ENCODE measurements around the gene PAAF1.

DNA sequence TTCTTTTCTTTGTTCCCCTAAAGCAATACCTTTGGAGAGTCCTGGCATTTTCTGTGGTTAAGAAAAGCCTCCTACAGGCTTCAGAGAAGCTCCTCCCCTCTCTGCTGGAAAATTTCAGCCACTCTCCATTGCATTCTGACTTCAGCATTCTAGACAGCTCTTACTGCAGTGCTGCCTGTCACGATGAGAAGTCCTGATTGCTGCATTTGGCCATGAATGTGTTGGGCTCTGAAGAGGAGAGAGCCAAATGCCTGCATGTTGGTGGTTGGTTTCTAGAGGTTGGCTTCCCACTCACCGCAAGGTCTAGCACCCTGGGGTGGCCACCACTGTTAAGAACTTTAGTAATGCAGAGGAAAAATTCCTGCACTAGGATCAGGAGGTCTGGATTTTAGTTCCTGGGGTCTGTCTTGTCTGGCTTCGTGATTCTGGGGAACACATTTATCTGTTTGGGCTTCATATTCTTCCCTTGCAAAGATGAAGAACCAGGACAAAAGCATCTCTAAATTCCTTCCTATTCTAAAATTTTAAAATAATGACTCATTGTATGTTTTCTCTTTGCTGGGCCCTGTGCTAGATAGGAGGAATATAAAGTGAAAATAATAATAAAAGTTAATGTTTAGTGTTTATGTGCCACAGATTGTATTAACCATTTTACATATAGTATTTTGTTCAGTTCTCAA lies 38.2 kb upstream of the PAAF1 start:
- TF ChIP-seq POLR2A (IDR thresholded peaks at IDR 0.05) (no peak), POLR2AphosphoS5 (IDR thresholded peaks at IDR 0.05) (no peak), EP300 (IDR thresholded peaks at IDR 0.05) (no peak)
- TF ChIP-seq, protein P1, sequence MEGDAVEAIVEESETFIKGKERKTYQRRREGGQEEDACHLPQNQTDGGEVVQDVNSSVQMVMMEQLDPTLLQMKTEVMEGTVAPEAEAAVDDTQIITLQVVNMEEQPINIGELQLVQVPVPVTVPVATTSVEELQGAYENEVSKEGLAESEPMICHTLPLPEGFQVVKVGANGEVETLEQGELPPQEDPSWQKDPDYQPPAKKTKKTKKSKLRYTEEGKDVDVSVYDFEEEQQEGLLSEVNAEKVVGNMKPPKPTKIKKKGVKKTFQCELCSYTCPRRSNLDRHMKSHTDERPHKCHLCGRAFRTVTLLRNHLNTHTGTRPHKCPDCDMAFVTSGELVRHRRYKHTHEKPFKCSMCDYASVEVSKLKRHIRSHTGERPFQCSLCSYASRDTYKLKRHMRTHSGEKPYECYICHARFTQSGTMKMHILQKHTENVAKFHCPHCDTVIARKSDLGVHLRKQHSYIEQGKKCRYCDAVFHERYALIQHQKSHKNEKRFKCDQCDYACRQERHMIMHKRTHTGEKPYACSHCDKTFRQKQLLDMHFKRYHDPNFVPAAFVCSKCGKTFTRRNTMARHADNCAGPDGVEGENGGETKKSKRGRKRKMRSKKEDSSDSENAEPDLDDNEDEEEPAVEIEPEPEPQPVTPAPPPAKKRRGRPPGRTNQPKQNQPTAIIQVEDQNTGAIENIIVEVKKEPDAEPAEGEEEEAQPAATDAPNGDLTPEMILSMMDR (IDR thresholded peaks at IDR 0.05), result no peak

Data from sigmoid colon (tissue), 4 donors.